Thyroid gland (tissue), 4 donors: ENCODE measurements around the gene GCNT2. TPM values are rescaled to one million over a fixed set of nuclear protein-coding genes. Genes with fewer than 3 reads are reported as not detected.

Source experiments
- DNase-seq, 2 donors: peaks; one replicate each; pipeline ENCODE4 v3.0.0-alpha.2; 2019
- H3K27ac ChIP-seq, 3 donors: fragments of 200-600 bp; sonication (generic); 1 replicate in 2 of 3; 2 replicates in 1 of 3; pipeline ENCODE4 v1.5.1; 2016 to 2019; ENCODE audit warnings: mild to moderate bottlenecking in 1 of 3, moderate library complexity in 1 of 3
- H3K27me3 ChIP-seq: fragments of 200-600 bp; sonication (generic); one replicate; pipeline ENCODE4 v1.5.1; 2019
- H3K36me3 ChIP-seq, 2 donors: fragments of 200-600 bp; sonication (generic); one replicate each; pipeline ENCODE4 v1.5.1; 2016 to 2019
- H3K4me1 ChIP-seq, 2 donors: fragments of 200-600 bp; sonication (generic); one replicate each; pipeline ENCODE4 v1.5.1; 2017 to 2019
- H3K4me3 ChIP-seq, 3 donors: fragments of 200-600 bp; sonication (generic); replicated peaks in 1 of 3; 1 replicate in 2 of 3; 2 replicates in 1 of 3; pipeline ENCODE4 v1.5.1; 2016; ENCODE audit warnings: mild to moderate bottlenecking in 1 of 3
- H3K9me3 ChIP-seq: fragments of 200-600 bp; sonication (generic); one replicate; pipeline ENCODE4 v1.5.1; 2017
- CTCF ChIP-seq, 6 experiments: fragments of 200-600 bp in 3 of 6; fragments of 450-650 bp in 3 of 6; sonication (generic) in 3 of 6; IDR thresholded peaks; one replicate each; pipeline ENCODE4 v1.5.1; 2016 to 2019; ENCODE audit warnings: antibody characterized with exemption in 6 of 6, mild to moderate bottlenecking in 2 of 6, inconsistent platforms in 1 of 6, moderate library complexity in 1 of 6
- POLR2A ChIP-seq, 2 donors: fragments of 450-650 bp; IDR thresholded peaks; one replicate each; pipeline ENCODE4 v1.6.1; 2017; ENCODE audit warnings: antibody characterized with exemption in 2 of 2, mild to moderate bottlenecking in 2 of 2, moderate library complexity in 1 of 2
- WGBS, 2 donors: methylation state at CpG; one replicate each; pipeline ENCODE4 v1.1.5; 2017; 5-methylcytosine and 5-hydroxymethylcytosine counted together
- intact Hi-C: fragments of 100-400 bp; cut with DNase I; formaldehyde crosslinking; loops from one replicate; pipeline ENCODE4 v1.15.1; 2023
- total RNA-seq, 4 donors: library from RNA; depleted of rRNA; stranded (reverse); fragments of >200 nt; gene quantifications; one replicate each; pipeline ENCODE4 v1.2.3, GENCODE V29; 2016

Gene GCNT2
- total RNA-seq, 4 donors from 2014 or later: 4.0 to 9.8 (median 8.0) TPM

GRCh38 chr6:10630178-10630577 is 109.0 kb downstream of the GCNT2 start:
- H3K9me3 ChIP-seq: no peaks in the 10 kb centered on the region
- intact Hi-C loops: no loop called here
- TF ChIP-seq POLR2A (IDR thresholded peaks at IDR 0.05): no peak
- no peak overlapping the region for H3K27ac ChIP-seq
- H3K27me3 ChIP-seq: no peaks in the 10 kb centered on the region
- 100% methylated on average over 1 of the region's 1 CpG for WGBS, 2 donors
- H3K4me3 ChIP-seq: no peak overlapping the region
- H3K36me3 ChIP-seq: no peaks in the 10 kb centered on the region
- DNase-seq: no peak
- H3K4me1 ChIP-seq: no peaks in the 10 kb centered on the region

- TF ChIP-seq CTCF (IDR thresholded peaks at IDR 0.05): no peak
- no peak for TF ChIP-seq POLR2A (IDR thresholded peaks at IDR 0.05)
- no peaks in the 10 kb centered on the region for H3K27me3 ChIP-seq
- no peaks in the 10 kb centered on the region for H3K4me1 ChIP-seq
- no peak overlapping the region for H3K27ac ChIP-seq
- intact Hi-C loops: no loop called here
- 23 to 36% methylated on average over 1 of the region's 1 CpG for WGBS, 2 donors
- H3K36me3 ChIP-seq: no peaks in the 10 kb centered on the region
- DNase-seq: no peak
- no peaks in the 10 kb centered on the region for H3K9me3 ChIP-seq
- no peak overlapping the region for H3K4me3 ChIP-seq
Measured at GRCh38 chr6:10633216-10633615, 112.1 kb downstream of the GCNT2 start.

GRCh38 chr6:10640412-10640811 is 119.3 kb downstream of the GCNT2 start:
- intact Hi-C loops: no loop called here
- 89 to 96% methylated on average over 8 of the region's 8 CpGs for whole genome bisulfite sequencing, 2 donors
- TF ChIP-seq POLR2A (IDR thresholded peaks at IDR 0.05) (no peak), CTCF (IDR thresholded peaks at IDR 0.05) (no peak)
- H3K4me3 ChIP-seq: no peak overlapping the region
- DNase-seq: no peak
- no peaks in the 10 kb centered on the region for H3K27me3 ChIP-seq
- no peaks in the 10 kb centered on the region for H3K9me3 ChIP-seq
- H3K4me1 ChIP-seq: no peaks in the 10 kb centered on the region
- H3K27ac ChIP-seq: no peak overlapping the region
- H3K36me3 ChIP-seq: no peaks in the 10 kb centered on the region

- Histone ChIP-seq H3K27ac (no peak overlapping the region), H3K4me3 (no peak overlapping the region), H3K27me3 (no peaks in the 10 kb centered on the region), H3K9me3 (no peaks in the 10 kb centered on the region), H3K4me1 (no peaks in the 10 kb centered on the region), H3K36me3 (no peaks in the 10 kb centered on the region)
- TF ChIP-seq POLR2A (IDR thresholded peaks at IDR 0.05) (no peak), CTCF (IDR thresholded peaks at IDR 0.05) (no peak)
- intact Hi-C loops: no loop called here
- no peak for DNase-seq
- WGBS, 2 donors: 90 to 91% methylated on average over 3 of the region's 3 CpGs
Measured at GRCh38 chr6:10641528-10641927, 120.4 kb downstream of the GCNT2 start.

- no peaks in the 10 kb centered on the region for H3K9me3 ChIP-seq
- no peaks in the 10 kb centered on the region for H3K4me1 ChIP-seq
- no peak for DNase-seq
- 87% methylated on average over 3 of the region's 3 CpGs for WGBS, 2 donors
- H3K27me3 ChIP-seq: no peaks in the 10 kb centered on the region
- no peak overlapping the region for H3K4me3 ChIP-seq
- H3K36me3 ChIP-seq: no peaks in the 10 kb centered on the region
- intact Hi-C loops: no loop called here
- no peak overlapping the region for H3K27ac ChIP-seq
- no peak for TF ChIP-seq POLR2A (IDR thresholded peaks at IDR 0.05)
- no peak for TF ChIP-seq CTCF (IDR thresholded peaks at IDR 0.05)
Measured at GRCh38 chr6:10643201-10643651, 122.1 kb downstream of the GCNT2 start.

GRCh38 chr6:10644225-10644624 is 123.1 kb downstream of the GCNT2 start:
- H3K4me3 ChIP-seq: no peak overlapping the region
- no peaks in the 10 kb centered on the region for H3K27me3 ChIP-seq
- H3K4me1 ChIP-seq: no peaks in the 10 kb centered on the region
- TF ChIP-seq POLR2A (IDR thresholded peaks at IDR 0.05) (no peak), CTCF (IDR thresholded peaks at IDR 0.05) (no peak)
- intact Hi-C loops: no loop called here
- no peaks in the 10 kb centered on the region for H3K36me3 ChIP-seq
- 94 to 95% methylated on average over 1 of the region's 1 CpG for WGBS, 2 donors
- H3K9me3 ChIP-seq: no peaks in the 10 kb centered on the region
- no peak for DNase-seq
- no peak overlapping the region for H3K27ac ChIP-seq
